CD8-positive, alpha-beta memory T cell (primary cell): ENCODE data around the gene CDH15. TPM values are rescaled to one million over a fixed set of nuclear protein-coding genes. Genes with fewer than 3 reads are reported as not detected.
"Not testable (repeated sequence)": the region's sequence is repeated elsewhere in the genome, so short reads cannot be mapped to it uniquely, and the experiment has no call there.

Experiments
- CTCF ChIA-PET: fragments of 350-600 bp; sonication (Branson Sonifier 250); formaldehyde crosslinking; loops from one replicate; lab custom pipeline; 2021; ENCODE audit warnings: antibody characterized with exemption; lab: Charles Lee
- POLR2A ChIA-PET: fragments of 350-600 bp; sonication (Branson Sonifier 250); formaldehyde crosslinking; loops from one replicate; lab custom pipeline; 2021; ENCODE audit warnings: antibody characterized with exemption; lab: Charles Lee
- DNase-seq, 5 donors: peaks; one replicate each; pipeline versions ENCODE4 v3.0.0 to v3.0.0-alpha.2; 2020 to 2022; ENCODE audit warnings: mixed read lengths in 1 of 5
- H3K27ac ChIP-seq: one replicate; pipeline ENCODE4 v1.7.0; 2013; ENCODE audit warnings: low read depth, mild to moderate bottlenecking, low read length, moderate library complexity
- H3K27me3 ChIP-seq: 2 replicates; pipeline ENCODE4 v1.7.0; 2013; ENCODE audit warnings: low read length, mild to moderate bottlenecking; ENCODE audit not compliant: insufficient read depth, poor library complexity, severe bottlenecking
- H3K36me3 ChIP-seq: 2 replicates; pipeline ENCODE4 v1.7.0; 2013; ENCODE audit warnings: mild to moderate bottlenecking, low read length, moderate library complexity; ENCODE audit not compliant: insufficient read depth
- H3K4me1 ChIP-seq: 2 replicates; pipeline ENCODE4 v1.7.0; 2013; ENCODE audit warnings: mild to moderate bottlenecking, low read length, moderate library complexity; ENCODE audit not compliant: insufficient read depth
- H3K4me3 ChIP-seq: 2 replicates; pipeline ENCODE4 v1.7.0; 2013; ENCODE audit warnings: mild to moderate bottlenecking, low read length
- H3K9me3 ChIP-seq: 2 replicates; pipeline ENCODE4 v1.7.0; 2013; ENCODE audit warnings: mild to moderate bottlenecking, low read length
- H3K27ac Mint-ChIP-seq, 8 donors: one replicate each; pipeline ENCODE4 v1.8.0; 2020 to 2021; ENCODE audit warnings: mixed read lengths in 8 of 8, mild to moderate bottlenecking in 6 of 8, inconsistent platforms in 3 of 8, moderate library complexity in 3 of 8
- H3K27me3 Mint-ChIP-seq, 2 donors: one replicate each; pipeline ENCODE4 v1.8.0; 2020 to 2021; ENCODE audit warnings: mixed read lengths in 2 of 2, mild to moderate bottlenecking in 1 of 2, moderate library complexity in 1 of 2
- H3K36me3 Mint-ChIP-seq, 3 donors: one replicate each; pipeline ENCODE4 v1.8.0; 2020 to 2021; ENCODE audit warnings: mixed read lengths in 3 of 3, inconsistent platforms in 1 of 3, mild to moderate bottlenecking in 1 of 3
- H3K4me1 Mint-ChIP-seq, 3 donors: one replicate each; pipeline ENCODE4 v1.8.0; 2020 to 2021; ENCODE audit warnings: mixed read lengths in 3 of 3, inconsistent platforms in 1 of 3, mild to moderate bottlenecking in 1 of 3
- H3K4me3 Mint-ChIP-seq, 7 donors: one replicate each; pipeline ENCODE4 v1.8.0; 2020 to 2021; ENCODE audit warnings: mixed read lengths in 7 of 7, mild to moderate bottlenecking in 6 of 7, moderate library complexity in 4 of 7, inconsistent platforms in 2 of 7
- H3K9me3 Mint-ChIP-seq, 5 donors: one replicate each; pipeline ENCODE4 v1.8.0; 2020 to 2022; ENCODE audit warnings: mixed read lengths in 5 of 5, mild to moderate bottlenecking in 3 of 5, moderate library complexity in 2 of 5, inconsistent platforms in 1 of 5
- polyA plus RNA-seq: library from polyadenylated mRNA; unstranded; fragments of 300-500 nt; fragmentation: Illumina TruSeq; gene quantifications from one replicate; pipeline ENCODE4 v1.2.3, GENCODE V29; 2021
- total RNA-seq, 2 experiments: library from RNA; stranded (reverse); gene quantifications; one replicate each; pipeline ENCODE4 v1.2.3, GENCODE V29; 2021

Gene CDH15
- total and polyA plus RNA-seq, 3 experiments from 2014 or later = not detected

DNA sequence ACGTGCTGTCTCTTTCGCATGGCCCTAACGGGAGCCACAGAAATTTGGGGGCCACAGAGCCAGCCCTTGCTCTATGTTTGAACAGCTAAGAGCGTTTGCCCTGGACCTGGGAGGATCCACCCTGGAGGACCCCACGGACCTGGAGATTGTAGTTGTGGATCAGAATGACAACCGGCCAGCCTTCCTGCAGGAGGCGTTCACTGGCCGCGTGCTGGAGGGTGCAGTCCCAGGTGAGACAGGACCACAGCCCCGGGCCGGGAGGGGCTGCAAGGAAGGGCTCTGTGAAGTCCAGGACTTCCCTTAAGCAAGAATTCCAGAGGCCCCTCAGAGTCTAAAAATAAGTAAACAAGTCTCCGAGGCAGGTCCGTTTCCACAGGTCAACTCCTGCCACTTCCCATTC lies 11.9 kb downstream of the CDH15 start:
- H3K27ac Mint-ChIP-seq = peak overlapping the region in 1 of 8 donors; percentile 36
- peaks cover 0 to 6% (median 0%) of the 10 kb centered on the region in 5 donors for H3K9me3 Mint-ChIP-seq
- no peaks in the 10 kb centered on the region for H3K36me3 ChIP-seq
- H3K4me1 Mint-ChIP-seq = no peaks in the 10 kb centered on the region
- no peak overlapping the region for H3K27ac ChIP-seq
- ChIA-PET CTCF (no interaction called here), POLR2A (no interaction called here)
- H3K27me3 ChIP-seq = no peaks in the 10 kb centered on the region
- peaks cover 0 to 5% of the 10 kb centered on the region in 2 donors for H3K27me3 Mint-ChIP-seq
- H3K9me3 ChIP-seq = no peaks in the 10 kb centered on the region
- no peaks in the 10 kb centered on the region for H3K4me1 ChIP-seq
- H3K36me3 Mint-ChIP-seq = no peaks in the 10 kb centered on the region
- no peak for DNase-seq
- no peak overlapping the region for H3K4me3 Mint-ChIP-seq
- H3K4me3 ChIP-seq = no peak overlapping the region

DNA sequence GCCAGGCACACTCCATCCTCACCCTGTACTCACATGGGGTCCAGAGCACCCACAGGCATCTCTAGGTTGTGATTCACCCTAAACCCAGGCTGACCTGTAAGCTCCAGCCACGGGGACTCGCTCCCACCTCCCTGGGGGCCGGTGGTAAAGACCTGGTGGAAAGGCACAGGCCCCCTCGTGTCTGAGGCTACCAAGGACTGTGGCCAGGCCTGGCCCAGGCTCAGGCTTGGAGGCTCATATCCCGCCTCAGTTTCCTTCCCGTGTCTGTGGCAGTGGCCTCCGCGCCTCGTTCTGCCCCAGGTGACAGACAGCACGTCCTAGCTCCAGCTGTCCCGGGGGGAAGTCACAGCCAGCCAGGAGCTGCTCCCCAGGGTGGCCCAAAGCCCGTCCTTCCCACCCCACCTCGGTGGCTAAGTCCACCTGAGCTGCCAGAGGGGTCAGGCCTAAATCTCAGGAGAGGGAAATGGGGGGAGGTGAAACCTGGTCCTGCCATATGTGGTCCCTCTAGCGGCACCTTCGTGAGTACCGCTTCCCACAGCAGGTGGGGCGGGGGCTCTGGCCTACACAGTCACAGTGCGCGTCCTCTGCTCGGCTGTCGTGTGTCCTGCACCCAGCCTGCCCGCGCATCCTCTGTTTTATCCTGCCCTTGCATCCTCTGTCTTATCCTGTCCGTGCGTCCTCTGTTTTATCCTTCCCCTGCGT lies 12.6 kb downstream of the CDH15 start:
- Histone ChIP-seq H3K9me3 (no peaks in the 10 kb centered on the region), H3K27me3 (no peaks in the 10 kb centered on the region), H3K36me3 (no peaks in the 10 kb centered on the region), H3K4me1 (no peaks in the 10 kb centered on the region), H3K27ac (no peak overlapping the region), H3K4me3 (no peak overlapping the region)
- Mint-ChIP-seq H3K27me3 (peaks cover 0 to 5% of the 10 kb centered on the region in 2 donors), H3K4me3 (no peak overlapping the region), H3K27ac (peak overlapping the region in 2 of 8 donors; percentile 37 to 93), H3K36me3 (no peaks in the 10 kb centered on the region), H3K4me1 (no peaks in the 10 kb centered on the region), H3K9me3 (peaks cover 0 to 6% (median 0%) of the 10 kb centered on the region in 5 donors)
- ChIA-PET CTCF (no interaction called here), POLR2A (no interaction called here)
- DNase-seq = no peak

DNA sequence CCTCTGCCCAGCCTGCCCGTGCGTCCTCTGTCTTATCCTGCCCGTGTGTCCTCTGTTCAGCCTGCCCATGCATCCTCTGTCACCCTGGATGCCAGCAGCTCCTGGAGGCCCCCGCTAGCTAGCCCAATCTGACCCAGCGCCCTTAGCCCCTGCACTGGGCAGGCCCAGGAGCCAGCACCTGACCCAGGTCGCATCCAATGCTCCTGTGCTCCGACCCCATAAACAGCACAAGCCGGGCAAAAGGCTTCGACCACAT lies 13.1 kb downstream of the CDH15 start:
- ChIA-PET POLR2A (no interaction called here), CTCF (no interaction called here)
- Histone ChIP-seq H3K27ac (no peak overlapping the region), H3K27me3 (no peaks in the 10 kb centered on the region), H3K4me3 (no peak overlapping the region), H3K36me3 (no peaks in the 10 kb centered on the region), H3K9me3 (no peaks in the 10 kb centered on the region), H3K4me1 (no peaks in the 10 kb centered on the region)
- peak overlapping the region in 2 of 8 donors; percentile 37 to 93 for H3K27ac Mint-ChIP-seq
- DNase-seq = no peak
- no peaks in the 10 kb centered on the region for H3K36me3 Mint-ChIP-seq
- peaks cover 0 to 5% of the 10 kb centered on the region in 2 donors for H3K27me3 Mint-ChIP-seq
- peaks cover 0 to 6% (median 0%) of the 10 kb centered on the region in 5 donors for H3K9me3 Mint-ChIP-seq
- no peak overlapping the region for H3K4me3 Mint-ChIP-seq
- H3K4me1 Mint-ChIP-seq = no peaks in the 10 kb centered on the region

DNA sequence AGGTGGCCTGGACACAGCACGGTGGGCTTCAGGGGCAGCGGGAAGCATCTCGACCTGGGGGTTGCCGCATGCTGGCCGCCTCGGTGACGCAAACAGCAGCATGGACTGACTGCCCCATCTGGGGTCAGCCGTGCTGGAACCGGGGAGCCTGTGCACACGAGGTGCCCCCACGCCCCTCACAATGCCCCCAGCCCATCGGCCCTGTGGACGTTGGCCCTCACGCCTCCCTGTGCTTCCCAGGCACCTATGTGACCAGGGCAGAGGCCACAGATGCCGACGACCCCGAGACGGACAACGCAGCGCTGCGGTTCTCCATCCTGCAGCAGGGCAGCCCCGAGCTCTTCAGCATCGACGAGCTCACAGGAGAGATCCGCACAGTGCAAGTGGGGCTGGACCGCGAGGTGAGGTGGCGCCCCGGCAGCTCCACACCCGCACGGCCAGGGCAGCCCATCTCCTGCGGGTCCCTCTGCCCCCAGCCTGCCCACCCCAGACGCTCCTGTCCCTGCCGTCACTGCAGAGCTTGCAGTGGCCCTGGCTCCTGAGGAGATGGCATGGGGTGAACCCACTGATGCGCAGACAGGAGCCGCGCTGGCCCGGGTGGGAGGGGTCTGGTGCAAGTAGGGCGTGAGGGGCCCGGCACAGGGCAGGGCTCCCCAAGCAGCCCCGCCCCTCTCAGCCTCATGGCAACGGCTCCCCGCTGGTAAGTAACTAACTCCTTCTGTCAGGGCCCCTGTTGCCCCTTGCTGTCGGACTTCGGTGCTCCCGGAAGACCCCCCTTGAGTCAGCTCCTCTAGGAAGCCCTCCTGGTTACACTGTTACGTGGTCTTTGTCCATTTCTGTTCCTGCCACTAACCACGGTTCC lies 13.6 kb downstream of the CDH15 start:
- peak in 3 of 5 donors; percentile 45 to 77 (median 57) for DNase-seq
- no peaks in the 10 kb centered on the region for H3K9me3 ChIP-seq
- peak overlapping the region in 2 of 8 donors; percentile 32 to 93 for H3K27ac Mint-ChIP-seq
- H3K9me3 Mint-ChIP-seq = peaks cover 0 to 6% (median 0%) of the 10 kb centered on the region in 5 donors
- H3K36me3 Mint-ChIP-seq = no peaks in the 10 kb centered on the region
- POLR2A ChIA-PET = no interaction called here
- H3K27ac ChIP-seq = no peak overlapping the region
- H3K27me3 ChIP-seq = no peaks in the 10 kb centered on the region
- no peaks in the 10 kb centered on the region for H3K36me3 ChIP-seq
- no peak overlapping the region for H3K4me3 Mint-ChIP-seq
- no peak overlapping the region for H3K4me3 ChIP-seq
- H3K4me1 Mint-ChIP-seq = peaks cover 0 to 2% (median 0%) of the 10 kb centered on the region in 3 donors
- CTCF ChIA-PET = no interaction called here
- H3K27me3 Mint-ChIP-seq = peaks cover 0 to 5% of the 10 kb centered on the region in 2 donors
- no peaks in the 10 kb centered on the region for H3K4me1 ChIP-seq

DNA sequence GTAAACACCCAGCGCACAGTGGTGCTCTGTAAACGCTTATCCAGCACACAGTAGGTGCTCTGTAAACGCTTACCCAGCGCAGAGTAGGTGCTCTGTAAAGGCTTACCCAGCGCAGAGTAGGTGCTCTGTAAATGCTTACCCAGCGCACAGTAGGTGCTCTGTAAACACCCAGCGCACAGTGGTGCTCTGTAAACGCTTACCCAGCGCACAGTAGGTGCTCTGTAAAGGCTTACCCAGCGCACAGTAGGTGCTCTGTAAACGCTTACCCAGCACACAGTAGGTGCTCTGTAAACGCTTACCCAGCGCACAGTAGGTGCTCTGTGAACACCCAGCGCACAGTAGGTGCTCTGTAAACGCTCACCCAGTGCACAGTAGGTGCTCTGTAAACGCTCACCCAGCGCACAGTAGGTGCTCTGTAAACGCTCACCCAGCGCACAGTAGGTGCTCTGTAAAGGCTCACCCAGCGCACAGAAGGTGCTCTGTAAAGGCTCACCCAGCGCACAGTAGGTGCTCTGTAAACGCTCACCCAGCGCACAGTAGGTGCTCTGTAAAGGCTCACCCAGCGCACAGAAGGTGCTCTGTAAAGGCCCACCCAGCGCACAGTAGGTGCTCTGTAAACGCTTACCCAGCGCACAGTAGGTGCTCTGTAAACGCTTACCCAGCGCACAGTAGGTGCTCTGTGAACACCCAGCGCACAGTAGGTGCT lies 14.5 kb downstream of the CDH15 start:
- H3K27me3 Mint-ChIP-seq, H3K36me3 ChIP-seq, H3K27ac ChIP-seq, H3K9me3 Mint-ChIP-seq, H3K4me3 ChIP-seq, H3K36me3 Mint-ChIP-seq, H3K4me3 Mint-ChIP-seq, H3K27me3 ChIP-seq, H3K27ac Mint-ChIP-seq, CTCF ChIA-PET, H3K4me1 Mint-ChIP-seq, H3K9me3 ChIP-seq, POLR2A ChIA-PET, H3K4me1 ChIP-seq: not testable (repeated sequence)
- DNase-seq = peak in 1 of 5 donors; percentile 46

DNA sequence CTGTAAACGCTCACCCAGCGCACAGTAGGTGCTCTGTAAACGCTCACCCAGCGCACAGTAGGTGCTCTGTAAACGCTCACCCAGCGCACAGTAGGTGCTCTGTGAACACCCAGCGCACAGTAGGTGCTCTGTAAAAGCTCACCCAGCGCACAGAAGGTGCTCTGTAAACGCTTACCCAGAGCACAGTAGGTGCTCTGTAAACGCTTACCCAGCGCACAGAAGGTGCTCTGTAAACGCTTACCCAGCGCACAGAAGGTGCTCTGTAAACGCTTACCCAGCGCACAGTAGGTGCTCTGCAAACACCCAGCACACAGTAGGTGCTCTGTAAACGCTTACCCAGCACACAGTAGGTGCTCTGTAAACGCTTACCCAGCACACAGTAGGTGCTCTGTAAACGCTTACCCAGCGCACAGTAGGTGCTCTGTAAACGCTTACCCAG lies 15.1 kb downstream of the CDH15 start:
- H3K27ac ChIP-seq, H3K4me1 ChIP-seq, H3K4me1 Mint-ChIP-seq, H3K27me3 Mint-ChIP-seq, POLR2A ChIA-PET, H3K9me3 Mint-ChIP-seq, H3K36me3 Mint-ChIP-seq, H3K4me3 ChIP-seq, CTCF ChIA-PET, H3K36me3 ChIP-seq, H3K4me3 Mint-ChIP-seq, H3K9me3 ChIP-seq, H3K27me3 ChIP-seq: not testable (repeated sequence)
- peak overlapping the region in 1 of 8 donors; percentile 80 for H3K27ac Mint-ChIP-seq
- DNase-seq = peak in 1 of 5 donors; percentile 49

DNA sequence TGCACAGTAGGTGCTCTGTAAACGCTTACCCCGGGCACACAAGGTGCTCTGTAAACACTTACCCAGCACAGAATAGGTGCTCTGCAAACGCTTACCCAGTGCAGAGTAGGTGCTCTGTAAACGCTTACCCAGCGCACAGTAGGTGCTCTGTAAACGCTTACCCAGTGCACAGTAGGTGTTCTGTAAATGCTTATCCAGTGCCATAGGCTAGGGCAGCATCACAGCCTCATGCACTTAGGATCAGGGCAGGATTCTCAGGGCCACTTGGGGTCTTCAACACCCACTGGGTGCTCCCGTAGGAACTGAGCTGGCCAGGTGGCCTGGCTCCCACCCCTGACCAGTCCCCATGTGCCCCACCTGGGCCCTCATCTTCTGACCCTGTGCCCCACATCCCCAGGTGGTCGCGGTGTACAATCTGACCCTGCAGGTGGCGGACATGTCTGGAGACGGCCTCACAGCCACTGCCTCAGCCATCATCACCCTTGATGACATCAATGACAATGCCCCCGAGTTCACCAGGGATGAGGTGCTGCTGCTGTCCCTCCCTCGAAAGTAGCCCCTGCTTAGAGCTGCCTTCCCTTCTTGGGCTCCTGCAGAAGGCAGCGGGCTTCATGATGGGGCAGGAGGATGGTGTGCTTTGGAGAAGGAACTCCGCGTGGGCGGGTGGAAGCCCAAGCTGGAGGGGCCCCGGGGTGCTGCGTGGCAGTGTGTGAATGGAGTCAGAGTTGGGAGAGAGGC lies 15.7 kb downstream of the CDH15 start:
- H3K27ac ChIP-seq = no peak overlapping the region
- no peaks in the 10 kb centered on the region for H3K36me3 ChIP-seq
- POLR2A ChIA-PET = no interaction called here
- H3K27ac Mint-ChIP-seq = peak overlapping the region; percentile 14 to 88 (median 73)
- H3K9me3 ChIP-seq = no peaks in the 10 kb centered on the region
- no peaks in the 10 kb centered on the region for H3K27me3 ChIP-seq
- H3K27me3 Mint-ChIP-seq = peaks cover 0 to 5% of the 10 kb centered on the region in 2 donors
- CTCF ChIA-PET = no interaction called here
- H3K4me1 Mint-ChIP-seq = peaks cover 0 to 5% (median 0%) of the 10 kb centered on the region in 3 donors
- peak in 4 of 5 donors; percentile 27 to 69 (median 52) for DNase-seq
- peak overlapping the region in 4 of 7 donors; percentile 40 to 50 (median 43) for H3K4me3 Mint-ChIP-seq
- no peaks in the 10 kb centered on the region for H3K36me3 Mint-ChIP-seq
- H3K4me3 ChIP-seq = no peak overlapping the region
- H3K9me3 Mint-ChIP-seq = peaks cover 0 to 6% (median 0%) of the 10 kb centered on the region in 5 donors
- no peaks in the 10 kb centered on the region for H3K4me1 ChIP-seq
